Measurements from ENCODE around the gene GTF3C6. TPM values are rescaled to one million over a fixed set of nuclear protein-coding genes. Genes with fewer than 3 reads are reported as not detected.
"Not testable (repeated sequence)": the region's sequence is repeated elsewhere in the genome, so short reads cannot be mapped to it uniquely, and the experiment has no call there.

GTF3C6 gene
- total RNA-seq, 1 donor from 2014 or later: 94.2 TPM

DNA sequence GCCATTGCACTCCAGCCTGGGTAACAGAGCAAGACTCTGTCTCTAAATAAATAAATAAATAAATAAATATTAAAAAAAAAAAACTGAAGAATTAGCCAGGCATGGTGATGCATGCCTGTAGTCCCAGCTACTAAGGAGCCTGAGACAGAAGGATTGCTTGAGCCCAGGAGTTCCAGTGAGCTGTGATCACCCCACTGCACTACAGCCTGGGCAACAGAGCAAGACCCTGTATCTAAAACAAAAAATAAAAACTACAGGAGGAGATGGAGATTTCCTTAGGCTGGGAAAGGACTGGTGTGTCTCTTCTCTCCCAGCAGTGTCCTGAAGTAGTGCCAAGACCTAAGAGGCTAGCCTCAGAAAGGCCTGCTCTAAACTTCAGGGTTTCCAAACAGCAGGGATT is 8.1 kb upstream of the GTF3C6 start:
- Mint-ChIP-seq H3K27me3 (no peaks in the 10 kb centered on the region), H3K27ac (no peak overlapping the region), H3K36me3 (ENCODE audit: insufficient read depth) (no peaks in the 10 kb centered on the region), H3K4me1 (ENCODE audit: low read depth) (peaks cover 29% of the 10 kb centered on the region), H3K9me3 (ENCODE audit: low read depth) (no peaks in the 10 kb centered on the region), H3K4me3 (ENCODE audit: low read depth) (no peak overlapping the region)
- TF ChIP-seq, protein P1, sequence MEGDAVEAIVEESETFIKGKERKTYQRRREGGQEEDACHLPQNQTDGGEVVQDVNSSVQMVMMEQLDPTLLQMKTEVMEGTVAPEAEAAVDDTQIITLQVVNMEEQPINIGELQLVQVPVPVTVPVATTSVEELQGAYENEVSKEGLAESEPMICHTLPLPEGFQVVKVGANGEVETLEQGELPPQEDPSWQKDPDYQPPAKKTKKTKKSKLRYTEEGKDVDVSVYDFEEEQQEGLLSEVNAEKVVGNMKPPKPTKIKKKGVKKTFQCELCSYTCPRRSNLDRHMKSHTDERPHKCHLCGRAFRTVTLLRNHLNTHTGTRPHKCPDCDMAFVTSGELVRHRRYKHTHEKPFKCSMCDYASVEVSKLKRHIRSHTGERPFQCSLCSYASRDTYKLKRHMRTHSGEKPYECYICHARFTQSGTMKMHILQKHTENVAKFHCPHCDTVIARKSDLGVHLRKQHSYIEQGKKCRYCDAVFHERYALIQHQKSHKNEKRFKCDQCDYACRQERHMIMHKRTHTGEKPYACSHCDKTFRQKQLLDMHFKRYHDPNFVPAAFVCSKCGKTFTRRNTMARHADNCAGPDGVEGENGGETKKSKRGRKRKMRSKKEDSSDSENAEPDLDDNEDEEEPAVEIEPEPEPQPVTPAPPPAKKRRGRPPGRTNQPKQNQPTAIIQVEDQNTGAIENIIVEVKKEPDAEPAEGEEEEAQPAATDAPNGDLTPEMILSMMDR (IDR thresholded peaks at IDR 0.05; ENCODE audit: unreplicated experiment): no peak
- no peak for DNase-seq (ENCODE audit: low spot score, unreplicated experiment)

DNA sequence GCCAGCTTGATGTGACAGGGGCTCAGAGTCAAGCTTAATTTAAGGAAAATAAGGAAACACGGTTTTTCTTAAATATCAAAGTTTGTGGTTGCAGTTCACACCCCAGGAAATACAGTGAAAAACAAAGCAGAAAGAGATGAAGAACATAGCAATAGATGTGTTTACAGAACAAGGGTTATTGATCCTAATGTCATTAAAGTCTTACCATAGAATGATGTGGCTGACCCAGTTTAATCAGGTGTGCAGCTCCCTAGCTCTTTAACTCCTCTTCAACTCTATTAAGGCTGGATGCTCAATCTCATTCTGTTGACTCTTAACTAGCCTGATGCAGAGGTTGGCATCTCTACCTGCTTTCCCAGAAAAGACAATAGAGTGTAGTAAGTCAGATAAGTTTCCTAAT is 7.5 kb upstream of the GTF3C6 start:
- Mint-ChIP-seq H3K27ac (peak overlapping the region; percentile 21), H3K36me3 (ENCODE audit: insufficient read depth) (no peaks in the 10 kb centered on the region), H3K27me3 (no peaks in the 10 kb centered on the region), H3K4me1 (ENCODE audit: low read depth) (peaks cover 29% of the 10 kb centered on the region), H3K9me3 (ENCODE audit: low read depth) (no peaks in the 10 kb centered on the region), H3K4me3 (ENCODE audit: low read depth) (peak overlapping the region; percentile 30)
- TF ChIP-seq, protein P1 (IDR thresholded peaks at IDR 0.05; ENCODE audit: unreplicated experiment): no peak
- no peak for DNase-seq (ENCODE audit: low spot score, unreplicated experiment)

DNA sequence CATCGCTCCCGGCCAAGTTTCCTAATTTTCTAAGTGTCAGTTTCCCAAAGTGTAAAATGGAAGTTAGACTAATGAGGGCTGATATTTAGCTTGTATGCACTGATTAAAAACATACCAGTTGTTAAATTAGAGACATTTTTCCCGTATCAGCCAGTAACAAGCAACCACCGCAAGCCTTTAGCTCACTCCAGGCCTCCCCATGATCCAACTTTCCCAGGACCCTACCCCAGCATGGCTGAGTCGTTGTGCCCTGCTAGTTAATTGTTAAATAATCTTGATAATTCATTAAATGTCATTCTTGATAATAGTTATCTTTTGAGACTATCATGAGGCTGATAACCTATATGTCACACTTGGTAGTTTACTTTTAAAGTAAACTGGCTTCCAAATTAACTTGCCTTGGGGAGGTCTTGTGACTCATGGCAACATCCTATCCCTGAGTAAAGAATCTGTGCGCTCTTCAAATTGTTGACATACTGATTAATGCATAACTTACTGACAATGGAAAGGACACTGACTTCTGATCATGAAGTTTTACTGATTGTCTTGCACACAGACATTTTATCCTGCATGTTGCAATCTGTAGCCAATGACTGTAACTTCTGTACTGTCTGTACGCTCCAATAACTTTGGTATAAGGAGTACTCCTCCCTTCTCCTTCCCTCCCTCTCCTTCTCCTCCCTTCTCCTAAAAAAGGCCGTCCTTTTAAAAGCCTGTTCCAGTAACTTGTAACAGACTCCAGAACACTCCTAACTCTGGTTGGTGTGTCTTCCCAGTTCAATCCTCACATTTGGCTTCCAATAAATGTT is 6.3 kb upstream of the GTF3C6 start:
- no peaks in the 10 kb centered on the region for H3K36me3 Mint-ChIP-seq (ENCODE audit: insufficient read depth)
- no peaks in the 10 kb centered on the region for H3K27me3 Mint-ChIP-seq
- H3K4me1 Mint-ChIP-seq (ENCODE audit: low read depth): peaks cover 30% of the 10 kb centered on the region
- DNase-seq (ENCODE audit: low spot score, unreplicated experiment): no peak
- H3K9me3 Mint-ChIP-seq (ENCODE audit: low read depth): no peaks in the 10 kb centered on the region
- peak overlapping the region; percentile 84 for H3K27ac Mint-ChIP-seq
- TF ChIP-seq, protein P1 (IDR thresholded peaks at IDR 0.05; ENCODE audit: unreplicated experiment): no peak
- H3K4me3 Mint-ChIP-seq (ENCODE audit: low read depth): no peak overlapping the region

DNA sequence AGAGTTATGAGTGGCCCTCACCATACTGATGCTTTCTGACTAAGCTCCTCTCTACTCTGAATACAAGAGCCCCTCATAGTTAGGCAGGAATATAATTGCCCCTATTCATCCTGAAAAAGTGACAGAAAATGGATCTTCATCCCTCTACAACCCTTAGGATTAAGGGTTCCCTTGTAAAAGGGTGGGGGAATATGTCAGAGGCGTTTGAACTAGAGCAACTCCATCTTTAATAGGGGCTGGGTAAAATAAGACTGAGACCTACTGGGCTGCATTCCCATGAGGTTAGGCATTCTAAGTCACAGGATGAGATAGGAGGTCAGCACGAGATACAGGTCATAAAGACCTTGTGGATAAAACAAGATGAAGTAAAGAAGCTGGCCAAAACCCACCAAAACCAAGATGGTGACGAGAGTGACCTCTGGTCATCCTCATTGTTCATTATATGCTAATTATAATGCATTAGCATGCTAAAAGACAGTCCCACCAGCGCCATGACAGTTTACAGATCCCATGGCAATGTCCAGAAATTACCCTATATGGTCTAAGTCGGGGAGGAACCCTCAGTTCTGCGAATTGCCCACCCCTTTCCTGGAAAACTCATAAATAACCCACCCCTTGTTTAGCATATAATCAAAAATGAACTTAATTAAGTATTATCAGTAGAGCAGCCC is 4.7 kb upstream of the GTF3C6 start:
- H3K9me3 Mint-ChIP-seq (ENCODE audit: low read depth): no peaks in the 10 kb centered on the region
- H3K36me3 Mint-ChIP-seq (ENCODE audit: insufficient read depth): no peaks in the 10 kb centered on the region
- TF ChIP-seq, protein P1 (IDR thresholded peaks at IDR 0.05; ENCODE audit: unreplicated experiment): no peak
- no peak for DNase-seq (ENCODE audit: low spot score, unreplicated experiment)
- H3K4me1 Mint-ChIP-seq (ENCODE audit: low read depth): peaks cover 36% of the 10 kb centered on the region
- no peak overlapping the region for H3K4me3 Mint-ChIP-seq (ENCODE audit: low read depth)
- H3K27ac Mint-ChIP-seq: no peak overlapping the region
- H3K27me3 Mint-ChIP-seq: no peaks in the 10 kb centered on the region

DNA sequence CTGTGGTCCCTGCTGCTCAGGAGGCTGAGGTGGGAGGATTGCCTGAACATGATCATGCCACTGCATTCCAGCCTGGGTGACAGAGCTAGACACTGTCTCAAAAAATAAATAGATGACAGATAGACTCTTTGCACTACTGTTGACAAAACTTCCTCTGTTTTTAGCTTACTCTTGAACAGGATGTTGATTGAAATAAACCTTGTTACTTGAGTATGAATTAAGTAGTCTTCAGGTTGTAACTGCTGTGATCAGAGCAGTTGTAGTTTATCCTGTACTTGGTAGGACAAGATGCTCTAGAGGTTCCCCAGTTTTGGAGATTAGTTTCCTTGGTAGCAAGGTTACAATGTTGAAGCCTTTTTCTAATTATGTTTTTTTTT is 1.5 kb downstream of the GTF3C6 start:
- DNase-seq (ENCODE audit: low spot score, unreplicated experiment): no peak
- Mint-ChIP-seq H3K27ac (no peak overlapping the region), H3K4me1 (ENCODE audit: low read depth) (peaks cover 7% of the 10 kb centered on the region), H3K9me3 (ENCODE audit: low read depth) (no peaks in the 10 kb centered on the region), H3K4me3 (ENCODE audit: low read depth) (peak overlapping the region; percentile 50), H3K36me3 (ENCODE audit: insufficient read depth) (peaks cover 20% of the 10 kb centered on the region), H3K27me3 (no peaks in the 10 kb centered on the region)
- TF ChIP-seq, protein P1 (IDR thresholded peaks at IDR 0.05; ENCODE audit: unreplicated experiment): no peak

DNA sequence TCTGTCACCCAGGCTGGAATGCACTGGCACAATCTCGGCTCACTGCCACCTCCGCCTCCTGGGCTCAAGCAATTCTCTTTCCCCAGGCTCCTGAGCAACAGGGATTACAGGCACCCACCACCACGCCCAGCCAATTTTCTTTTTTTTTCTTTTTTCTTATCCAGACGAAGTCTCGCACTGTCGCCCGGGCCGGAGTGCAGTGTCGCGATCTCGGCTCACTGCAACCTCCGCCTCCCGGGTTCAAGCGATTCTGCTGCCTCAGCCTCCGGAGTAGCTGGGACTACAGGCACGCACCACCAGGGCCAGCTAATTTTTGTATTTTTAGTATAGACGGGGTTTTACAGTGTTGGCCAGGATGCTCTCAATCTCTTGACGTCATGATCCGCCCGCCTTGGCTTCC is 4.1 kb downstream of the GTF3C6 start:
- peak overlapping the region; percentile 73 for H3K27ac Mint-ChIP-seq
- not testable (repeated sequence) for H3K4me3 Mint-ChIP-seq (ENCODE audit: low read depth); H3K27me3 Mint-ChIP-seq; DNase-seq (ENCODE audit: low spot score, unreplicated experiment); H3K4me1 Mint-ChIP-seq (ENCODE audit: low read depth); H3K9me3 Mint-ChIP-seq (ENCODE audit: low read depth)
- H3K36me3 Mint-ChIP-seq (ENCODE audit: insufficient read depth): peaks cover 34% of the 10 kb centered on the region

Measured in progenitor cell of endocrine pancreas (in vitro differentiated cells).